Caco-2 (cell line): ENCODE measurements around the gene STAB1. TPM values are rescaled to one million over a fixed set of nuclear protein-coding genes. Genes with fewer than 3 reads are reported as not detected.

ENCODE experiments used
- BruUV-seq: library from RNA; stranded (reverse); fragments of 400-500 nt; replicated peaks from 2 replicates; lab custom pipeline; 2021; lab: Mats Ljungman, UMichigan
- CTCF ChIA-PET: fragments of 300-600 bp; sonication (Branson Sonifier 250); formaldehyde crosslinking; loops from one replicate; lab custom pipeline; 2022; ENCODE audit warnings: antibody characterized with exemption; lab: Charles Lee
- POLR2A ChIA-PET: fragments of 300-600 bp; sonication (Branson Sonifier 250); formaldehyde crosslinking; loops from one replicate; lab custom pipeline; 2022; ENCODE audit warnings: antibody characterized with exemption; lab: Charles Lee
- DNase-seq, 2 experiments: peaks; one replicate each; pipeline versions ENCODE4 v3.0.0 to v3.0.0-alpha.2; 2020 to 2022
- H3K27me3 ChIP-seq: replicated peaks from 2 replicates; pipeline ENCODE4 v1.6.0; 2011; ENCODE audit warnings: low read length; ENCODE audit not compliant: control insufficient read depth, insufficient read depth
- H3K36me3 ChIP-seq: 2 replicates; pipeline ENCODE4 v1.5.1; 2011; ENCODE audit warnings: low read length; ENCODE audit not compliant: control insufficient read depth, insufficient read depth
- H3K4me1 ChIP-seq: fragments of 250-450 bp; sonication (Bioruptor Pico); 2 replicates; pipeline ENCODE4 v1.5.1; 2020; ENCODE audit warnings: mild to moderate bottlenecking
- H3K4me3 ChIP-seq: 2 replicates; pipeline ENCODE4 v1.5.1; 2011; ENCODE audit warnings: low read depth, mild to moderate bottlenecking, control low read depth, low read length
- H3K9me3 ChIP-seq: fragments of 250-450 bp; sonication (Bioruptor Pico); 2 replicates; pipeline ENCODE4 v1.5.1; 2020; ENCODE audit warnings: mild to moderate bottlenecking, moderate library complexity
- H3K27ac Mint-ChIP-seq: one replicate; pipeline ENCODE4 v1.8.0; 2022; ENCODE audit warnings: mixed read lengths; ENCODE audit not compliant: unreplicated experiment
- H3K27me3 Mint-ChIP-seq: one replicate; pipeline ENCODE4 v1.8.0; 2022; ENCODE audit warnings: mixed read lengths; ENCODE audit not compliant: insufficient read depth, unreplicated experiment
- H3K36me3 Mint-ChIP-seq: one replicate; pipeline ENCODE4 v1.8.0; 2022; ENCODE audit warnings: mild to moderate bottlenecking, mixed read lengths; ENCODE audit not compliant: insufficient read depth, unreplicated experiment
- H3K4me1 Mint-ChIP-seq: one replicate; pipeline ENCODE4 v1.8.0; 2022; ENCODE audit warnings: low read depth, mixed read lengths; ENCODE audit not compliant: unreplicated experiment
- H3K4me3 Mint-ChIP-seq: one replicate; pipeline ENCODE4 v1.8.0; 2022; ENCODE audit warnings: mild to moderate bottlenecking, moderate library complexity, mixed read lengths; ENCODE audit not compliant: unreplicated experiment
- H3K9me3 Mint-ChIP-seq: one replicate; pipeline ENCODE4 v1.8.0; 2022; ENCODE audit warnings: mixed read lengths; ENCODE audit not compliant: unreplicated experiment
- CTCF ChIP-seq, 2 experiments: fragments of 200-600 bp in 1 of 2; IDR thresholded peaks; 1 replicate in 1 of 2; 2 replicates in 1 of 2; pipeline versions ENCODE4 v1.5.1 to v1.8.0; 2011 to 2022; ENCODE audit warnings: antibody characterized with exemption in 1 of 2, control low read depth in 1 of 2, inconsistent platforms in 1 of 2, low read depth in 1 of 2, low read length in 1 of 2, mild to moderate bottlenecking in 1 of 2, moderate library complexity in 1 of 2; ENCODE audit not compliant: insufficient read depth in 1 of 2, severe bottlenecking in 1 of 2, unreplicated experiment in 1 of 2
- intact Hi-C: fragments of 100-400 bp; cut with micrococcal nuclease; formaldehyde crosslinking; loops from one replicate; pipeline ENCODE4 v1.10.0; 2022; ENCODE audit not compliant: unreplicated experiment
- total RNA-seq: library from RNA; stranded (reverse); gene quantifications from 2 replicates; pipeline ENCODE4 v1.2.3, GENCODE V29; 2022

The STAB1 gene
- total RNA-seq, 1 experiment from 2014 or later: 0.39 TPM

DNA sequence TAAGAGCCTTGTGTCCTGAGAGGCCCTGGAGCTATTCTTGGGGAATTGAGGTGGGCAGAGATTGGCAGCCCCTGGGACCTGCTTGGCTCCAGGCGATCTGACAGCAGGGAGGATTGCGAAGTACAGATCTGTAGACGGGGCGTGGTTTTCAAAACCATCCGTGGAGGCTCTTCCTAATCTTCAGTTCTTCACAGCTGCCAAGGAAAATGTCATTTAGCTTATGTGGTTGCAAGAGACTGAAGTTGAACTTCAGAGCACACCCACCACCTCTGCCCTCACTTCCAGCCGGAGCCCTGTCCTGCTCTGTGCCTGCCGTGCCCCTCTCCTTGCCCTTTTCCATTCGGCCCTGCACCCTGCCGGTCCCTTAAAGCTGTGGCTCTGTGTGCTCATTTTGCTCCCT, 26.8 kb upstream of the STAB1 start:
- no peak for DNase-seq
- no peaks in the 10 kb centered on the region for H3K9me3 Mint-ChIP-seq
- Histone ChIP-seq H3K27me3 (no peaks in the 10 kb centered on the region), H3K4me3 (no peak overlapping the region), H3K9me3 (no peaks in the 10 kb centered on the region), H3K36me3 (peaks cover 4% of the 10 kb centered on the region), H3K4me1 (no peaks in the 10 kb centered on the region)
- H3K27me3 Mint-ChIP-seq: no peaks in the 10 kb centered on the region
- no peak overlapping the region for H3K27ac Mint-ChIP-seq
- H3K4me3 Mint-ChIP-seq: no peak overlapping the region
- CTCF ChIA-PET: no interaction called here
- BruUV-seq: no TSS peak
- peaks cover 50% of the 10 kb centered on the region for H3K36me3 Mint-ChIP-seq
- no peak for TF ChIP-seq CTCF (IDR thresholded peaks at IDR 0.05; ENCODE audit: insufficient read depth in 1 of 2, low read depth in 1 of 2, low read length in 1 of 2, severe bottlenecking in 1 of 2, unreplicated experiment in 1 of 2)
- H3K4me1 Mint-ChIP-seq: no peaks in the 10 kb centered on the region
- POLR2A ChIA-PET: no interaction called here
- intact Hi-C loops: no loop called here

GRCh38 chr3:52469001-52469400, 26.1 kb upstream of the STAB1 start:
- Histone ChIP-seq H3K36me3 (peaks cover 5% of the 10 kb centered on the region), H3K4me3 (no peak overlapping the region), H3K4me1 (no peaks in the 10 kb centered on the region), H3K9me3 (no peaks in the 10 kb centered on the region), H3K27me3 (no peaks in the 10 kb centered on the region)
- no peak for DNase-seq
- Mint-ChIP-seq H3K4me1 (no peaks in the 10 kb centered on the region), H3K9me3 (no peaks in the 10 kb centered on the region), H3K36me3 (peaks cover 47% of the 10 kb centered on the region), H3K4me3 (no peak overlapping the region), H3K27me3 (no peaks in the 10 kb centered on the region), H3K27ac (no peak overlapping the region)
- CTCF ChIA-PET: no interaction called here
- intact Hi-C loops: no loop called here
- POLR2A ChIA-PET: no interaction called here
- no peak for TF ChIP-seq CTCF (IDR thresholded peaks at IDR 0.05; ENCODE audit: insufficient read depth in 1 of 2, low read depth in 1 of 2, low read length in 1 of 2, severe bottlenecking in 1 of 2, unreplicated experiment in 1 of 2)
- BruUV-seq: no TSS peak

GRCh38 chr3:52470920-52471319, 24.2 kb upstream of the STAB1 start:
- ChIA-PET POLR2A (no interaction called here), CTCF (no interaction called here)
- Mint-ChIP-seq H3K27me3 (no peaks in the 10 kb centered on the region), H3K4me3 (no peak overlapping the region), H3K4me1 (no peaks in the 10 kb centered on the region), H3K36me3 (peaks cover 58% of the 10 kb centered on the region), H3K27ac (no peak overlapping the region), H3K9me3 (no peaks in the 10 kb centered on the region)
- intact Hi-C loops: no loop called here
- no peaks in the 10 kb centered on the region for H3K9me3 ChIP-seq
- no peak for DNase-seq
- H3K4me1 ChIP-seq: no peaks in the 10 kb centered on the region
- H3K27me3 ChIP-seq: no peaks in the 10 kb centered on the region
- TF ChIP-seq CTCF (IDR thresholded peaks at IDR 0.05; ENCODE audit: insufficient read depth in 1 of 2, low read depth in 1 of 2, low read length in 1 of 2, severe bottlenecking in 1 of 2, unreplicated experiment in 1 of 2): no peak
- H3K4me3 ChIP-seq: no peak overlapping the region
- H3K36me3 ChIP-seq: peaks cover 4% of the 10 kb centered on the region
- no TSS peak for BruUV-seq
